HEK293T (cell line): ENCODE data around the gene LAMC1.

ENCODE experiments used
- CTCF ChIA-PET: fragments of 350-600 bp; formaldehyde crosslinking; extraction: SDS; loops from one replicate; lab custom pipeline; 2021; ENCODE audit warnings: antibody characterized with exemption, inconsistent platforms; lab: Yijun Ruan, JAX
- POLR2A ChIA-PET: fragments of 350-600 bp; formaldehyde crosslinking; extraction: SDS; loops from one replicate; lab custom pipeline; 2020; ENCODE audit warnings: antibody characterized with exemption, inconsistent platforms; lab: Yijun Ruan, JAX
- DNase-seq: peaks from one replicate; pipeline ENCODE4 v3.0.0; 2012; ENCODE audit warnings: mixed read lengths; ENCODE audit errors: extremely low spot score
- ARNT ChIP-seq: fragments of 450-650 bp; IDR thresholded peaks from 2 replicates; pipeline ENCODE4 v1.6.1; 2017; ENCODE audit warnings: mild to moderate bottlenecking
- BHLHE40 ChIP-seq: fragments of 450-650 bp; IDR thresholded peaks from 2 replicates; pipeline ENCODE4 v1.6.1; 2016; ENCODE audit warnings: mild to moderate bottlenecking, moderate library complexity, borderline replicate concordance
- CTBP1 ChIP-seq: fragments of 450-650 bp; IDR thresholded peaks from 2 replicates; pipeline ENCODE4 v1.6.1; 2016; ENCODE audit warnings: borderline replicate concordance
- ELF4 ChIP-seq: fragments of 450-650 bp; IDR thresholded peaks from 2 replicates; pipeline ENCODE4 v1.6.1; 2017; ENCODE audit warnings: antibody characterized with exemption
- FOXA1 ChIP-seq: fragments of 450-650 bp; IDR thresholded peaks from 2 replicates; pipeline ENCODE4 v1.6.1; 2016; ENCODE audit warnings: mild to moderate bottlenecking
- FOXK2 ChIP-seq: fragments of 450-650 bp; IDR thresholded peaks from 2 replicates; pipeline ENCODE4 v1.6.1; 2016; ENCODE audit warnings: mild to moderate bottlenecking
- FOXM1 ChIP-seq: fragments of 450-650 bp; IDR thresholded peaks from 2 replicates; pipeline ENCODE4 v1.6.1; 2017; ENCODE audit warnings: mild to moderate bottlenecking, borderline replicate concordance
- HDGF ChIP-seq: fragments of 450-650 bp; IDR thresholded peaks from 2 replicates; pipeline ENCODE4 v1.6.1; 2017; ENCODE audit warnings: antibody characterized with exemption, borderline replicate concordance
- L3MBTL2 ChIP-seq: fragments of 450-650 bp; conservative IDR thresholded peaks from 2 replicates; pipeline ENCODE4 v1.6.1; 2016; ENCODE audit warnings: mild to moderate bottlenecking
- LEF1 ChIP-seq: fragments of 450-650 bp; IDR thresholded peaks from 2 replicates; pipeline ENCODE4 v1.6.1; 2017; ENCODE audit warnings: mild to moderate bottlenecking, borderline replicate concordance
- NFRKB ChIP-seq: fragments of 450-650 bp; IDR thresholded peaks from 2 replicates; pipeline ENCODE4 v1.6.1; 2016; ENCODE audit warnings: mild to moderate bottlenecking, moderate library complexity
- SP1 ChIP-seq: fragments of 450-650 bp; IDR thresholded peaks from 2 replicates; pipeline ENCODE4 v1.6.1; 2017
- SUZ12 ChIP-seq: fragments of 450-650 bp; IDR thresholded peaks from 2 replicates; pipeline ENCODE4 v1.6.1; 2016; ENCODE audit warnings: mild to moderate bottlenecking
- TARDBP ChIP-seq: fragments of 450-650 bp; IDR thresholded peaks from 2 replicates; pipeline ENCODE4 v1.6.1; 2016
- ZNF384 ChIP-seq: fragments of 450-650 bp; IDR thresholded peaks from 2 replicates; pipeline ENCODE4 v1.6.1; 2016
- TF ChIP-seq, protein P1 (sequence below): fragments of 450-650 bp; IDR thresholded peaks from 2 replicates; pipeline ENCODE4 v1.6.1; 2016

LAMC1 gene

DNA sequence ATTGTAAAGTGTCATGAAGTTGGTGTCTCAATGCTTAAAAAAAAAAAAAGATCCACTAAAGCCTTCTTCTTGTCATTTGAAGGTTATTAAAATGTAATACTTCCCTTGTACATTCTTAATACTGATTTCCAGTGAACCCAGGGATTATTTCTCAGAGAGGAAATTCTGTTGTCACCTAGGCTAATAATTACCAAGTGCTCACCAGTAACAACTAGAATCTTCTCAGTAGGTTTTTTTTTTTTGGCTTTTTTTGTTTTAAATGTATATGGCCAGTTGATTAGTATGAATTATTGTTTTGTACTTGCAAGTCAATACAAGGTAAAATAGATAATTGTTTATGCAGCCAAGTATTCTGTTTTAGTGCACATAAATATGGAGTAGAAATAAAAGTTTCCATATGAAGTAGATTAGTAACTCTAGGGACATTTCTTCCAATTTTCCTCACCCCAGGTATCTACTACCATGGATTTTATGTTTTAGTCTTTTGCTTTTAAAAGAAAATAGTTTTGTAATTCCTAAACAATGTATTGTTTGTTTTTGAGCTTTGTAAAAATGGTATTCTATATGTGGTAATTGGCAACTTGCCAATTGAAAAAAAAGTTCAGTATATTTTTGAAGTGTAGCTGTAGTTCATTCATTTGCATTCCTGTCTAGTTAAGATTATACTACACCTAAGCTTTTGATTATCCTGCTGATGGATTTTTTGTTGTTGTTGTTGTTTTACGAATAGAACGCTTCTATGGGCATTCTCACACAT, 21.9 kb downstream of the LAMC1 start:
- CTCF ChIA-PET = interaction anchor here (0.7 to 1.0 kb wide), 3 partner anchors 8 to 43 kb away, joined by 3 read pairs; no protein-coding TSS in a partner anchor
- no peak for DNase-seq
- TF ChIP-seq ELF4 (no peak), LEF1 (no peak), ZNF384 (peak; percentile 60; the same call in 1 of the 2 replicates)
- POLR2A ChIA-PET = interaction anchor here (1.3 kb wide), 1 partner anchor 18 kb away, joined by 3 read pairs; no protein-coding TSS in a partner anchor

DNA sequence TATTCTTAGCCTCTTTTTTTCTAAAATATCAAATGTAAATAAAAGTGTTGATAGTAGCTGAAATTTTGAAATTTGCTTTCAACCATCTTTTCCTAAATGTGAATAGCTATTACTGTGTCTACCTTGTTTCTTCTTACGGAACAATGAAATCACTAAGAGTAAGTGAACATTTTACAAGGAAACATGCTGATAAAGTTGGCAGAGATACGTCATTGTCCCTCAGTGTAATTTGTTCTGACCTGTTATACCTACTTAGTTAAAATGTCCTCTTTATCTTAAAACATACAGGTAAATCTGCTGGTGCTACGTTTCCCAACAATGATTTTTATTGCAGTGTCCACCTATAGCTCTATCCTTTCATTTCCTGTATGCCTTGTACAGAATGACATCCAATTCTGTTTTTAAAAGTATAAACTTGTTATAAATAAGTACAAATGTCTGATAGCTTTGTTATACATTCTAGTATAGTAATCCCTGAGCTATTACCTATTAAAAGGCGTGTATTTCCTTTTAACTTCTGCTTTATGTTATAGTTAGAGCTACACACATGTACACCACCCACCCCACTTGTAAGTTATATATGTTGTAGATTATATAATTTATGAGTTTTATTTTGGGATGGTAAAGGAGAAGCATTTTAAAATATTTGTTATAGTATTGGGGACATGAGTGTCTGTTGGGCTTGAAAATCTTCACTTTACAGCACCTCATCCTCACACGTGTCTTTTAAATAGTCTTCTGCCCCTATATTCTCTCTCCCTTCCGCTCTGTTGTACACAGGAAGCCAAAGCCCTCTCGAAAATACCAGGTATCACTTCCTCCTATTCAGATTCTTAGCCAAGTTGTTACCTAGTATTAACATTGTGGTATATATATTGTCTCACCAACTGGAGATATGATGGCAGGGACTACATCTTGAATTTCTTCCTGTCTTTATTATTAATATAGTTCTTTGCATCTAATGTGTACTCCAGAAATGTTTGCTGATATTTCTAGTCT, 25.2 kb downstream of the LAMC1 start:
- DNase-seq = no peak
- POLR2A ChIA-PET = interaction anchor here (0.9 kb wide), 1 partner anchor 22 kb away, joined by 3 read pairs; no protein-coding TSS in a partner anchor
- CTCF ChIA-PET = no interaction called here
- TF ChIP-seq SUZ12 (no peak), SP1 (no peak), HDGF (no peak), NFRKB (no peak), L3MBTL2 (no peak), FOXA1 (no peak), TARDBP (no peak), ELF4 (no peak), FOXK2 (no peak), LEF1 (no peak), CTBP1 (no peak), ZNF384 (no peak), BHLHE40 (no peak), FOXM1 (no peak), ARNT (no peak)
- TF ChIP-seq, protein P1, sequence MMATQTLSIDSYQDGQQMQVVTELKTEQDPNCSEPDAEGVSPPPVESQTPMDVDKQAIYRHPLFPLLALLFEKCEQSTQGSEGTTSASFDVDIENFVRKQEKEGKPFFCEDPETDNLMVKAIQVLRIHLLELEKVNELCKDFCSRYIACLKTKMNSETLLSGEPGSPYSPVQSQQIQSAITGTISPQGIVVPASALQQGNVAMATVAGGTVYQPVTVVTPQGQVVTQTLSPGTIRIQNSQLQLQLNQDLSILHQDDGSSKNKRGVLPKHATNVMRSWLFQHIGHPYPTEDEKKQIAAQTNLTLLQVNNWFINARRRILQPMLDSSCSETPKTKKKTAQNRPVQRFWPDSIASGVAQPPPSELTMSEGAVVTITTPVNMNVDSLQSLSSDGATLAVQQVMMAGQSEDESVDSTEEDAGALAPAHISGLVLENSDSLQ = no peak

DNA sequence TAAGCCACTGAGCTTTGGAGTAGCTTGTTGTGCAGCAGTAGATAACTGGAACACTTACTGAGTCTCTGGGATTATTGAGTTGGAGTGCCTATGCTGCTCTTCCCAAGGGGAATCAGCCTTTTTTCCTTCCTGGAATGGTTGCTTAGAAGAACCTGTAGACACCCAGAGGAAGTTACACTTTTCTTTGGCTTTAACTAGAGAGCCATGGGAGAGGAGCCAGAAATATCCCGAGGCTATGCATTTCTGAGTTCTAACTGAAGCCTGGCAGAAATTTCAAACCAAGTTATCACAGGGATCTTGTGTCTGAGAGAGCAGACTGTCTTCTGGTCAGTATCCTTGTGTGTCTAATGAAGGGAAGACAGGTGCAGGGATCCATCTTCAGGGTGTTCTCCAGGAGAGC, 28.3 kb downstream of the LAMC1 start:
- DNase-seq = no peak
- ChIA-PET CTCF (interaction anchor here (0.7 kb wide), 2 partner anchors 44 to 194 kb away, joined by 5 to 11 read pairs; no protein-coding TSS in a partner anchor), POLR2A (interaction anchor here (1.0 to 1.4 kb wide), 2 partner anchors 26 to 183 kb away, joined by 3 read pairs; no protein-coding TSS in a partner anchor)
- TF ChIP-seq LEF1 (no peak), SUZ12 (no peak), L3MBTL2 (no peak), FOXM1 (no peak), ARNT (no peak), FOXA1 (no peak), BHLHE40 (no peak), TARDBP (no peak), ELF4 (no peak), NFRKB (no peak)
- TF ChIP-seq, protein P1 = no peak

DNA sequence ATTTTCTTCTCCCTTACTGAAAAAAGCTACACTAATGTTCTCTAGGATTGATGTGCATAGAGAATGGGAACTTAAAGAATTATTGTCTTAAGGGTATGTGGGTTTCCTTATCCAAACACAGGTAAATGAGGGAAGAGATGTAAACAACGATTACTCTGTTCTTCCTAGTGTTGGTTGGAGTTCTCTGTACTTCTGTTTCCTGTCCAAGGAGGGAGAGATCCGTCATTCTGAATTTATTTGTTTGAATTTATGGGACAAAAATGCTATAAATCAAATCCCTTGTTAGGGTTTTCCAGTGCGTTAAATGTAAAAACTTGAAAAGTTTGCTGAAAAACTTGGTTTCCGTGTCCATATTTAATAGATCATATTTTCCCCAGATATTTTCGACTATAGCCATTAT, 29.6 kb downstream of the LAMC1 start:
- ChIA-PET POLR2A (no interaction called here), CTCF (interaction anchor here (1.2 kb wide), 1 partner anchor 9 kb away, joined by 3 read pairs; no protein-coding TSS in a partner anchor)
- DNase-seq = no peak
- TF ChIP-seq FOXK2 = no peak
- TF ChIP-seq FOXA1 = no peak
- TF ChIP-seq BHLHE40 = no peak
- TF ChIP-seq HDGF = no peak
- TF ChIP-seq L3MBTL2 = no peak
- TF ChIP-seq ELF4 = no peak
- TF ChIP-seq, protein P1 = peak; percentile 73

DNA sequence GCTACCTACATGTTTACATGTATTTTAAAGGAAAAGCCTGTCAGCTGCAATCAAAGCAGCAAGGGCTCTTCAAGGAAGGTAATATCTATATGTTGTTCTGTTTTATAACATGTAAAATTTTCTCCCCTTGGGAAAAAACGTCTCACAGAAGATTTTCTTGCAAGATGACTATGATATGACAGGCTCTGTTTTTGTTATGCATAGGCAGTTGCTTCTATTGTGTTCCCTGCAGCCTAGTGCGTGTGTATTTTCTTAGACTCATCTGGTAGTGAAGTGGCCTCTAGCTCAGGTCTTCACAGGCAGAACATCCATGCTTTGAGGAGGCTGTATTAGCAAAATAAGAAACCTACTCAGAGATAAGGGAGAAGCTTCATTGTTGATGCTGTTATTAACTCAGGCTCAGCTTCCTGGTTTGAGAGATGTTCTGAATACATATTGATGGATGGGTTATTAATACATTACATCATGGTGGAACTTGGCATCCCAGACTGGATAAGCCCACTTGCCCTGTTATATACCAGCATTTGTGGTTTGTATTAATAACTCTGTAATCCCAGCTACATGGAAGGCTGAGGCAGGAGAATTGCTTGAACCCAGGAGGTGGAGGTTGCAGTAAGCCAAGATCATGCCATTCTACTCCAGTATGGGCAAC, 35.8 kb downstream of the LAMC1 start:
- ChIA-PET CTCF (interaction anchor here (0.6 kb wide), 1 partner anchor 173 kb away, joined by 3 read pairs; no protein-coding TSS in a partner anchor), POLR2A (no interaction called here)
- TF ChIP-seq TARDBP (no peak), HDGF (no peak), LEF1 (no peak), FOXA1 (no peak), L3MBTL2 (no peak)
- DNase-seq = no peak

DNA sequence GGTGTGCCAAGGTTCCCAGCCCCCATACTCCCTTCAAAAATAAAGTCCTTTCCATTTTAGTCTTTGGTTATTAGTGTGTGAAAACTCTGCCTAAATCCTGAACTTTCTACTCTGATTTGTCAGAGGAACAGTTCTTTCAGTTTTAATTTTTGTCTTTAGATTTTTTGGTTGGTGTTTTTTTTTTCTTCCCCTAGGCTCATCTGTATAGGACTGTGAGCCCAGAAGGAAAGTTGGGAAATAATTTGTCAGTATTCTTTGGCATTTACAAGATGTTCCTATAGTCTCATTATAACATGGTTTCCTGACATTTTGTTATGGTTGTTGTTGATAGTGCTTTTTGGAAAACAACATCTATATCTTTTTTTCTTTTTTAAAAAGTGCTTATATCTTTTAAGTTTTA, 38.0 kb downstream of the LAMC1 start:
- CTCF ChIA-PET = no interaction called here
- POLR2A ChIA-PET = interaction anchor here (0.5 kb wide), 1 partner anchor 173 kb away, joined by 3 read pairs; no protein-coding TSS in a partner anchor
- no peak for DNase-seq
- TF ChIP-seq SUZ12 (no peak), SP1 (no peak), ARNT (no peak), L3MBTL2 (no peak), TARDBP (no peak), CTBP1 (no peak), BHLHE40 (no peak), LEF1 (no peak), FOXK2 (no peak), FOXA1 (no peak), ZNF384 (no peak), ELF4 (no peak), FOXM1 (no peak)
